Measurements from ENCODE around the gene EXOC6. TPM values are rescaled to one million over a fixed set of nuclear protein-coding genes. Genes with fewer than 3 reads are reported as not detected.
"Not testable (repeated sequence)": the region's sequence is repeated elsewhere in the genome, so short reads cannot be mapped to it uniquely, and the experiment has no call there.

The EXOC6 gene
- total RNA-seq, 4 donors from 2014 or later: 14.1 to 34.9 (median 16.2) TPM

- 100% methylated on average over 2 of the region's 2 CpGs for WGBS
- no peak for DNase-seq (ENCODE audit: extremely low spot score)
- no peak overlapping the region for H3K4me3 ChIP-seq
- TF ChIP-seq EP300 (IDR thresholded peaks at IDR 0.05): no peak
- no peak for TF ChIP-seq CTCF (IDR thresholded peaks at IDR 0.05)
- no peak for TF ChIP-seq POLR2AphosphoS5 (IDR thresholded peaks at IDR 0.05)
- no peak for TF ChIP-seq POLR2A (IDR thresholded peaks at IDR 0.05; ENCODE audit: low read depth)
- intact Hi-C loops (cut with DNase I): no loop called here
- H3K4me1 ChIP-seq: no peaks in the 10 kb centered on the region
- H3K27ac ChIP-seq (replicated peaks in 1 of 4): no peak overlapping the region
- peaks cover 0 to 17% (median 10%) of the 10 kb centered on the region in 4 donors for H3K36me3 ChIP-seq
- no peaks in the 10 kb centered on the region for H3K27me3 ChIP-seq
- H3K9me3 ChIP-seq: no peaks in the 10 kb centered on the region
These were observed 119.3 kb downstream of the EXOC6 start for GRCh38 chr10:92967641-92968040.

- no peaks in the 10 kb centered on the region for H3K27me3 ChIP-seq
- 82% methylated on average over 1 of the region's 1 CpG for WGBS
- H3K4me3 ChIP-seq: no peak overlapping the region
- intact Hi-C loops (cut with DNase I): no loop called here
- H3K4me1 ChIP-seq: no peaks in the 10 kb centered on the region
- H3K27ac ChIP-seq (replicated peaks in 1 of 4): no peak overlapping the region
- TF ChIP-seq POLR2A (IDR thresholded peaks at IDR 0.05; ENCODE audit: low read depth) (no peak), CTCF (IDR thresholded peaks at IDR 0.05) (no peak), POLR2AphosphoS5 (IDR thresholded peaks at IDR 0.05) (no peak), EP300 (IDR thresholded peaks at IDR 0.05) (no peak)
- H3K36me3 ChIP-seq: peaks cover 0 to 21% (median 10%) of the 10 kb centered on the region in 4 donors
- DNase-seq (ENCODE audit: extremely low spot score): no peak
- H3K9me3 ChIP-seq: no peaks in the 10 kb centered on the region
These were observed 120.8 kb downstream of the EXOC6 start for GRCh38 chr10:92969151-92969550.

- Histone ChIP-seq H3K4me3 (no peak overlapping the region), H3K36me3 (peaks cover 0 to 25% (median 15%) of the 10 kb centered on the region in 4 donors), H3K27me3 (no peaks in the 10 kb centered on the region), H3K27ac (replicated peaks in 1 of 4) (no peak overlapping the region), H3K9me3 (no peaks in the 10 kb centered on the region), H3K4me1 (no peaks in the 10 kb centered on the region)
- 85% methylated on average over 3 of the region's 3 CpGs for WGBS
- intact Hi-C loops (cut with DNase I): no loop called here
- no peak for TF ChIP-seq POLR2A (IDR thresholded peaks at IDR 0.05; ENCODE audit: low read depth)
- DNase-seq (ENCODE audit: extremely low spot score): no peak
These were observed 122.2 kb downstream of the EXOC6 start for GRCh38 chr10:92970301-92971070.

GRCh38 chr10:92972066-92972870 lies 123.9 kb downstream of the EXOC6 start:
- no peaks in the 10 kb centered on the region for H3K9me3 ChIP-seq
- 57% methylated on average over 3 of the region's 3 CpGs for WGBS
- no peaks in the 10 kb centered on the region for H3K4me1 ChIP-seq
- no peak overlapping the region for H3K27ac ChIP-seq (replicated peaks in 1 of 4)
- no peaks in the 10 kb centered on the region for H3K27me3 ChIP-seq
- DNase-seq (ENCODE audit: extremely low spot score): no peak
- no peak overlapping the region for H3K4me3 ChIP-seq
- TF ChIP-seq EP300 (IDR thresholded peaks at IDR 0.05): no peak
- TF ChIP-seq POLR2AphosphoS5 (IDR thresholded peaks at IDR 0.05): no peak
- no peak for TF ChIP-seq CTCF (IDR thresholded peaks at IDR 0.05)
- no peak for TF ChIP-seq POLR2A (IDR thresholded peaks at IDR 0.05; ENCODE audit: low read depth)
- H3K36me3 ChIP-seq: peaks cover 0 to 26% (median 16%) of the 10 kb centered on the region in 4 donors
- intact Hi-C loops (cut with DNase I): no loop called here

- Histone ChIP-seq H3K4me1 (no peaks in the 10 kb centered on the region), H3K27me3 (no peaks in the 10 kb centered on the region), H3K36me3 (peaks cover 0 to 26% (median 16%) of the 10 kb centered on the region in 4 donors), H3K4me3 (no peak overlapping the region), H3K27ac (replicated peaks in 1 of 4) (no peak overlapping the region), H3K9me3 (no peaks in the 10 kb centered on the region)
- TF ChIP-seq POLR2AphosphoS5 (IDR thresholded peaks at IDR 0.05) (no peak), POLR2A (IDR thresholded peaks at IDR 0.05; ENCODE audit: low read depth) (no peak), CTCF (IDR thresholded peaks at IDR 0.05) (no peak), EP300 (IDR thresholded peaks at IDR 0.05) (no peak)
- no peak for DNase-seq (ENCODE audit: extremely low spot score)
- intact Hi-C loops (cut with DNase I): no loop called here
- WGBS: 93% methylated on average over 2 of the region's 2 CpGs
These were observed 124.6 kb downstream of the EXOC6 start for GRCh38 chr10:92972886-92973285.

- H3K27me3 ChIP-seq; H3K27ac ChIP-seq (replicated peaks in 1 of 4); H3K4me1 ChIP-seq; intact Hi-C loops (cut with DNase I); H3K4me3 ChIP-seq; DNase-seq (ENCODE audit: extremely low spot score); H3K9me3 ChIP-seq: not testable (repeated sequence)
- WGBS: 98% methylated on average over 3 of the region's 5 CpGs
- peaks cover 0 to 14% (median 7%) of the 10 kb centered on the region in 4 donors for H3K36me3 ChIP-seq
These were observed 128.0 kb downstream of the EXOC6 start for GRCh38 chr10:92976278-92976677.
